Measurements from ENCODE around the gene SERINC1. TPM values are rescaled to one million over a fixed set of nuclear protein-coding genes. Genes with fewer than 3 reads are reported as not detected.
A peak's percentile ranks its signal among the peaks of the same experiment; 100 is the strongest.

The SERINC1 gene
- total RNA-seq, 1 donor from 2014 or later = 136 TPM

DNA sequence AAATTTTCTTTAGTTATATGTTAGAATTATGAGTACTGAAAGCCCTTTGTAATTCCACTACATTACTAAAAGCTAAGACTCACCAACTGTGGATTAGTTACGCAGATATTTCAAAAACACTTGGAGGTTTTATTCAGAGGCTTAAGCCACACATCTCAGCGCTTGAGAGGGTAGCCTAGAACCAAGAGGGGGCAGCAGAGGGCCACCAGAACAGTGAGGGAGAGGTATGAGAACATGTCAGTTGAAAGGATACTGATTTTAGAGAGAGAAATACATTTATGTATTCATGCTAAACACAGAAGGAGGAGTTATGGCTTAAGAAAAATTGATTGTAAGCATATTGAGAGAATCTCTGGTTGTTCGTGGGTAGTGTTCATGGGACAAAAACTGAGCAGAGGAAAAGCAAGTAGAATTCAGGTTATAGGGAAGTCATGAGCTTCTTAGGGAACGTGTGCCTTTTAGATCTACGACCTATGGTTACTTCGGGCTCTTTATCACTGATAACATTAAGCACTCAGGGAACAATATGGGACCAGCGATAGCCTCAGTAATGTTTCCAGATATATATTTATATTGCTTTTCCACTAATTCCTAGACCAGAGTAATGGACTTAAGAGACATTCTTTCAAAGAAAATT is 20.4 kb upstream of the SERINC1 start:
- peaks cover 41% of the 10 kb centered on the region for H3K36me3 ChIP-seq
- H2AFZ ChIP-seq (replicated peaks) = no peak overlapping the region
- H3K79me2 ChIP-seq (ENCODE audit: low read depth) = peaks cover 99% of the 10 kb centered on the region
- no peaks in the 10 kb centered on the region for H3F3A ChIP-seq (ENCODE audit: low read depth)
- peaks cover 10% of the 10 kb centered on the region for H3K36me3 Mint-ChIP-seq
- H3K9me3 Mint-ChIP-seq = peaks cover 21% of the 10 kb centered on the region
- H3K27me3 Mint-ChIP-seq (ENCODE audit: insufficient read depth, low read depth) = peaks cover 4% of the 10 kb centered on the region
- no peaks in the 10 kb centered on the region for H3K27me3 ChIP-seq
- H3K4me1 Mint-ChIP-seq = no peaks in the 10 kb centered on the region
- peak; percentile 13 for DNase-seq (ENCODE audit: low spot score)
- no peak overlapping the region for H3K4me3 ChIP-seq
- TF ChIP-seq EZH2phosphoT487 (IDR thresholded peaks at IDR 0.05) (no peak), EZH2 (IDR thresholded peaks at IDR 0.05) (no peak)
- TF ChIP-seq, protein P1, sequence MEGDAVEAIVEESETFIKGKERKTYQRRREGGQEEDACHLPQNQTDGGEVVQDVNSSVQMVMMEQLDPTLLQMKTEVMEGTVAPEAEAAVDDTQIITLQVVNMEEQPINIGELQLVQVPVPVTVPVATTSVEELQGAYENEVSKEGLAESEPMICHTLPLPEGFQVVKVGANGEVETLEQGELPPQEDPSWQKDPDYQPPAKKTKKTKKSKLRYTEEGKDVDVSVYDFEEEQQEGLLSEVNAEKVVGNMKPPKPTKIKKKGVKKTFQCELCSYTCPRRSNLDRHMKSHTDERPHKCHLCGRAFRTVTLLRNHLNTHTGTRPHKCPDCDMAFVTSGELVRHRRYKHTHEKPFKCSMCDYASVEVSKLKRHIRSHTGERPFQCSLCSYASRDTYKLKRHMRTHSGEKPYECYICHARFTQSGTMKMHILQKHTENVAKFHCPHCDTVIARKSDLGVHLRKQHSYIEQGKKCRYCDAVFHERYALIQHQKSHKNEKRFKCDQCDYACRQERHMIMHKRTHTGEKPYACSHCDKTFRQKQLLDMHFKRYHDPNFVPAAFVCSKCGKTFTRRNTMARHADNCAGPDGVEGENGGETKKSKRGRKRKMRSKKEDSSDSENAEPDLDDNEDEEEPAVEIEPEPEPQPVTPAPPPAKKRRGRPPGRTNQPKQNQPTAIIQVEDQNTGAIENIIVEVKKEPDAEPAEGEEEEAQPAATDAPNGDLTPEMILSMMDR (IDR thresholded peaks at IDR 0.05) = peak; percentile 43
- no peak overlapping the region for H3K27ac ChIP-seq
- no peaks in the 10 kb centered on the region for H3K4me1 ChIP-seq
- no peak overlapping the region for H3K4me3 Mint-ChIP-seq
- no peak overlapping the region for H3K27ac Mint-ChIP-seq
- H4K20me1 ChIP-seq (ENCODE audit: low read depth) = peaks cover 8% of the 10 kb centered on the region
- H3K4me2 ChIP-seq = no peak overlapping the region
- peaks cover 34% of the 10 kb centered on the region for H3K9me3 ChIP-seq (ENCODE audit: low read depth)
- H3K9ac ChIP-seq = no peak overlapping the region

DNA sequence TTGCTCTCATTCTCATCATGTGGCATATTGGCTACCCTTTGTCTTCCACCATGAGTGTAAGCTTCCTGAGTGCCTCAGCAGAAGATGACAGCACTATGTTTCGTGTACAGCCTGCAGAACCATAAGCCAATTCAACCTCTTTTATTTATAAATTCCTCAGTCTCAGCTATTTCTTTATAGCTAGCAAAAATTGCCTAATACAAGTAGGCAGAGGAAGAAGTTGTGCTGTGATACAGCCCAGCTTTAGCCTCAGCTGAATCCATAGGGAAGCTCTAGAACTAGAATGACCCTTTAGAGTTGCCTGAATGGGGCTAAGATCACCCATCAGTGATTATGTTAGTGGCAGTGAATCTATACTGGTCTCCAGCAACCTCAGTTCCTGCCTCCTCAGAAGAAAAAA is 19.0 kb upstream of the SERINC1 start:
- Histone ChIP-seq H3K36me3 (peaks cover 29% of the 10 kb centered on the region), H3K27ac (no peak overlapping the region), H3K4me2 (no peak overlapping the region), H3F3A (ENCODE audit: low read depth) (no peaks in the 10 kb centered on the region), H3K79me2 (ENCODE audit: low read depth) (peaks cover 100% of the 10 kb centered on the region), H3K4me3 (no peak overlapping the region), H2AFZ (replicated peaks) (no peak overlapping the region), H4K20me1 (ENCODE audit: low read depth) (peaks cover 19% of the 10 kb centered on the region), H3K27me3 (no peaks in the 10 kb centered on the region), H3K4me1 (peaks cover 4% of the 10 kb centered on the region), H3K9me3 (ENCODE audit: low read depth) (peaks cover 20% of the 10 kb centered on the region), H3K9ac (no peak overlapping the region)
- Mint-ChIP-seq H3K36me3 (peaks cover 10% of the 10 kb centered on the region), H3K4me1 (no peaks in the 10 kb centered on the region), H3K4me3 (no peak overlapping the region), H3K27ac (no peak overlapping the region), H3K9me3 (peaks cover 10% of the 10 kb centered on the region), H3K27me3 (ENCODE audit: insufficient read depth, low read depth) (peaks cover 4% of the 10 kb centered on the region)
- no peak for DNase-seq (ENCODE audit: low spot score)
- TF ChIP-seq EZH2phosphoT487 (IDR thresholded peaks at IDR 0.05) (no peak), EZH2 (IDR thresholded peaks at IDR 0.05) (no peak)
- TF ChIP-seq, protein P1 (IDR thresholded peaks at IDR 0.05) = no peak

DNA sequence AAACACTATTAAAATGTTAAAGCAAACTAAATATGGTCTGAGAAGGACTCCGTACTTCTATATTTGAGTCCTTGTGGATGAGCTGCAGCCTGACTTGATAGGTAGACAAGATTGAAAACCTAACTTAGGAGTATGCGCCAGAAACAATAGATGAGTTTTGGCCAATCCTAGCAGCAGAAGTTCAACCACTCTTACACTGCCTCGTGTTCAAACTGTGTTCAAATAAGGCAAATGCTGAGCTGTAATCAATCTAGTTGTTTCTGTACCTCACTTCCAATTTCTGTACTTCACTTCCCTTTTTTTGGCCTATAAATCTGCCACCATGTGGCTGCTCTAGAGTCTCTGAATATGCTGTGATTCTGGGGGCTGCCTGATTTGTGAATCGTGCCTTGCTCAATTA is 13.2 kb upstream of the SERINC1 start:
- H3K9me3 Mint-ChIP-seq = no peaks in the 10 kb centered on the region
- no peaks in the 10 kb centered on the region for H3K4me1 Mint-ChIP-seq
- peak overlapping the region; percentile 63 for H3K4me3 ChIP-seq
- no peak overlapping the region for H2AFZ ChIP-seq (replicated peaks)
- H3K36me3 ChIP-seq = peaks cover 9% of the 10 kb centered on the region
- H3K27me3 ChIP-seq = no peaks in the 10 kb centered on the region
- peak overlapping the region; percentile 90 for H3K4me2 ChIP-seq
- H3K27me3 Mint-ChIP-seq (ENCODE audit: insufficient read depth, low read depth) = no peaks in the 10 kb centered on the region
- TF ChIP-seq EZH2phosphoT487 (IDR thresholded peaks at IDR 0.05) (no peak), EZH2 (IDR thresholded peaks at IDR 0.05) (no peak)
- TF ChIP-seq, protein P1 (IDR thresholded peaks at IDR 0.05) = no peak
- peaks cover 3% of the 10 kb centered on the region for H3K36me3 Mint-ChIP-seq
- peaks cover 27% of the 10 kb centered on the region for H3F3A ChIP-seq (ENCODE audit: low read depth)
- H3K4me3 Mint-ChIP-seq = no peak overlapping the region
- peak; percentile 33 for DNase-seq (ENCODE audit: low spot score)
- no peak overlapping the region for H3K27ac ChIP-seq
- H3K9me3 ChIP-seq (ENCODE audit: low read depth) = no peaks in the 10 kb centered on the region
- peaks cover 87% of the 10 kb centered on the region for H3K79me2 ChIP-seq (ENCODE audit: low read depth)
- peaks cover 21% of the 10 kb centered on the region for H3K4me1 ChIP-seq
- H3K27ac Mint-ChIP-seq = no peak overlapping the region
- H4K20me1 ChIP-seq (ENCODE audit: low read depth) = peaks cover 46% of the 10 kb centered on the region
- H3K9ac ChIP-seq = peak overlapping the region; percentile 10

All from neural progenitor cell (in vitro differentiated cells).